Measurements from ENCODE around the gene TESK2. TPM values are rescaled to one million over a fixed set of nuclear protein-coding genes. Genes with fewer than 3 reads are reported as not detected.
A peak's percentile ranks its signal among the peaks of the same experiment; 100 is the strongest.

Gene TESK2
- polyA plus RNA-seq, 1 of the 3 experiments (the other 2 are of a cell fraction): 1.3 TPM

GRCh38 chr1:45340816-45341466 is 150.0 kb downstream of the TESK2 start:
- H3K9me2 ChIP-seq: no peaks in the 10 kb centered on the region
- no peaks in the 10 kb centered on the region for H4K20me1 ChIP-seq (ENCODE audit: insufficient read depth)
- H3F3A ChIP-seq (replicated peaks; ENCODE audit: insufficient read depth): peaks cover 13% of the 10 kb centered on the region
- H2AFZ ChIP-seq (ENCODE audit: low read depth): peak overlapping the region; percentile 93; the same call in 1 of the 2 replicates
- H3K27ac ChIP-seq (ENCODE audit: low read depth in 2 of 2, low read length in 1 of 2): peak overlapping the region; percentile 97 to 98
- H3K9ac ChIP-seq: peak overlapping the region; percentile 94
- peaks cover 37% of the 10 kb centered on the region for H3K79me2 ChIP-seq (ENCODE audit: insufficient read depth)
- no peaks in the 10 kb centered on the region for H3K9me3 ChIP-seq
- 25% methylated on average over 6 of the region's 6 CpGs for WGBS (ENCODE audit: low lambda C conversion rate)
- H3K36me3 ChIP-seq (replicated peaks in 1 of 2; ENCODE audit: control insufficient read depth in 1 of 2, insufficient read depth in 2 of 2, low read length in 1 of 2): peaks cover 14 to 36% of the 10 kb centered on the region in 2 experiments
- CTCF ChIA-PET: interaction anchor here (0.9 to 5.7 kb wide), 10 partner anchors 9 to 327 kb away, joined by 3 to 38 read pairs (median 6); partner anchors contain the start of gene TESK2
- H3K27me3 ChIP-seq (ENCODE audit: insufficient read depth): no peaks in the 10 kb centered on the region
- H3K4me3 ChIP-seq (ENCODE audit: low read depth in 2 of 2, low read length in 1 of 2): peak overlapping the region; percentile 84 to 87
- POLR2A ChIA-PET: interaction anchor here (1.1 to 3.0 kb wide), 9 partner anchors 9 to 566 kb away, joined by 3 to 38 read pairs (median 12); partner anchors contain the start of genes CCDC163, HECTD3, HPDL and MMACHC
- peak; percentile 39 for DNase-seq
- peaks cover 0 to 11% of the 10 kb centered on the region in 2 experiments; a peak in 1 of 4 replicates for H3K4me1 ChIP-seq (ENCODE audit: control insufficient read depth in 1 of 2, insufficient read depth in 2 of 2, low read depth in 1 of 2, low read length in 1 of 2)
- H3K4me2 ChIP-seq: peak overlapping the region; percentile 84
- TF ChIP-seq RXRA (IDR thresholded peaks at IDR 0.05; ENCODE audit: borderline replicate concordance, low read depth) (no peak), FOSL2 (IDR thresholded peaks at IDR 0.05; ENCODE audit: borderline replicate concordance, low read depth) (no peak), TAF1 (IDR thresholded peaks at IDR 0.05; ENCODE audit: borderline replicate concordance, low read depth, low read length) (no peak), MAX (IDR thresholded peaks at IDR 0.05; ENCODE audit: low read depth) (0 out of 2 replicates have a peak, but pooled peaks have one; percentile 10), MXI1 (IDR thresholded peaks at IDR 0.05; ENCODE audit: low read depth, low read length) (peak; percentile 30), REST (IDR thresholded peaks at IDR 0.05; ENCODE audit: low read depth, low read length) (no peak), YY1 (IDR thresholded peaks at IDR 0.05; ENCODE audit: low read depth) (no peak), EZH2phosphoT487 (IDR thresholded peaks at IDR 0.05; ENCODE audit: borderline replicate concordance, low read depth) (no peak), NRF1 (IDR thresholded peaks at IDR 0.05; ENCODE audit: low read depth, low read length) (no peak), TCF12 (IDR thresholded peaks at IDR 0.05) (no peak)
- TF ChIP-seq, protein P1, sequence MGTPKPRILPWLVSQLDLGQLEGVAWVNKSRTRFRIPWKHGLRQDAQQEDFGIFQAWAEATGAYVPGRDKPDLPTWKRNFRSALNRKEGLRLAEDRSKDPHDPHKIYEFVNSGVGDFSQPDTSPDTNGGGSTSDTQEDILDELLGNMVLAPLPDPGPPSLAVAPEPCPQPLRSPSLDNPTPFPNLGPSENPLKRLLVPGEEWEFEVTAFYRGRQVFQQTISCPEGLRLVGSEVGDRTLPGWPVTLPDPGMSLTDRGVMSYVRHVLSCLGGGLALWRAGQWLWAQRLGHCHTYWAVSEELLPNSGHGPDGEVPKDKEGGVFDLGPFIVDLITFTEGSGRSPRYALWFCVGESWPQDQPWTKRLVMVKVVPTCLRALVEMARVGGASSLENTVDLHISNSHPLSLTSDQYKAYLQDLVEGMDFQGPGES (IDR thresholded peaks at IDR 0.05; ENCODE audit: low read depth, low read length): no peak
- TF ChIP-seq, protein P2, sequence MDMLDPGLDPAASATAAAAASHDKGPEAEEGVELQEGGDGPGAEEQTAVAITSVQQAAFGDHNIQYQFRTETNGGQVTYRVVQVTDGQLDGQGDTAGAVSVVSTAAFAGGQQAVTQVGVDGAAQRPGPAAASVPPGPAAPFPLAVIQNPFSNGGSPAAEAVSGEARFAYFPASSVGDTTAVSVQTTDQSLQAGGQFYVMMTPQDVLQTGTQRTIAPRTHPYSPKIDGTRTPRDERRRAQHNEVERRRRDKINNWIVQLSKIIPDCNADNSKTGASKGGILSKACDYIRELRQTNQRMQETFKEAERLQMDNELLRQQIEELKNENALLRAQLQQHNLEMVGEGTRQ (IDR thresholded peaks at IDR 0.05; ENCODE audit: borderline replicate concordance, low read depth, low read length): no peak
